NCI-H82 treated with DMSO at 0.1 percent for 48 hours (cell line): ENCODE results near the gene FMO5.
"Not testable (repeated sequence)": the region's sequence is repeated elsewhere in the genome, so short reads cannot be mapped to it uniquely, and the experiment has no call there.

Experiments
- DNase-seq: peaks from one replicate; lab custom pipeline; 2025; ENCODE audit not compliant: unreplicated experiment; lab: John Stamatoyannopoulos, UW

The FMO5 gene

GRCh38 chr1:147238925-147239820, 14.0 kb upstream of the FMO5 start:
- no peak for DNase-seq

- DNase-seq = peak; percentile 47
Measured at GRCh38 chr1:147238053-147238902, 13.1 kb upstream of the FMO5 start.

GRCh38 chr1:147236959-147237791, 12.0 kb upstream of the FMO5 start:
- no peak for DNase-seq

- no peak for DNase-seq
Measured at GRCh38 chr1:147236448-147236847, 11.3 kb upstream of the FMO5 start.

- DNase-seq = no peak
Measured at GRCh38 chr1:147235822-147236221, 10.7 kb upstream of the FMO5 start.

GRCh38 chr1:147233903-147234302, 8.8 kb upstream of the FMO5 start:
- not testable (repeated sequence) for DNase-seq

GRCh38 chr1:147231032-147231431, 5.9 kb upstream of the FMO5 start:
- not testable (repeated sequence) for DNase-seq

- no peak for DNase-seq
Measured at GRCh38 chr1:147223740-147224615, 1.2 kb downstream of the FMO5 start.

- no peak for DNase-seq
Measured at GRCh38 chr1:147218606-147219005, 6.5 kb downstream of the FMO5 start.

- no peak for DNase-seq
Measured at GRCh38 chr1:147217141-147217540, 8.0 kb downstream of the FMO5 start.

- DNase-seq = no peak
Measured at GRCh38 chr1:147216124-147216523, 9.0 kb downstream of the FMO5 start.

GRCh38 chr1:147215540-147215916, 9.6 kb downstream of the FMO5 start:
- no peak for DNase-seq

GRCh38 chr1:147214842-147215539, 10.1 kb downstream of the FMO5 start:
- no peak for DNase-seq

GRCh38 chr1:147214325-147214724, 10.8 kb downstream of the FMO5 start:
- no peak for DNase-seq

- DNase-seq = no peak
Measured at GRCh38 chr1:147213271-147213670, 11.9 kb downstream of the FMO5 start.

- no peak for DNase-seq
Measured at GRCh38 chr1:147211577-147211976, 13.6 kb downstream of the FMO5 start.

GRCh38 chr1:147210987-147211386, 14.2 kb downstream of the FMO5 start:
- DNase-seq = no peak

- no peak for DNase-seq
Measured at GRCh38 chr1:147209825-147210821, 15.0 kb downstream of the FMO5 start.
